Measurements from ENCODE around the gene PNLDC1.

- TF ChIP-seq CTCF (IDR thresholded peaks at IDR 0.05 in 4 of 5, conservative IDR thresholded peaks at IDR 0.05 in 1 of 5) (no peak), POLR2A (IDR thresholded peaks at IDR 0.05) (no peak)
Measured at GRCh38 chr6:159858259-159858658, 58.2 kb downstream of the PNLDC1 start.
